MCF 10A (cell line): ENCODE measurements around the gene RMI2. TPM values are rescaled to one million over a fixed set of nuclear protein-coding genes. Genes with fewer than 3 reads are reported as not detected.
"Not testable (repeated sequence)": the region's sequence is repeated elsewhere in the genome, so short reads cannot be mapped to it uniquely, and the experiment has no call there.

Experiments
- BruUV-seq: library from RNA; stranded (reverse); fragments of 400-500 nt; replicated peaks from 2 replicates; lab custom pipeline; 2021; lab: Mats Ljungman, UMichigan
- CTCF ChIA-PET: fragments of 300-600 bp; sonication (Branson Sonifier 250); formaldehyde crosslinking; extraction: SDS; loops from one replicate; lab custom pipeline; 2021; ENCODE audit warnings: antibody characterized with exemption, inconsistent platforms; lab: Yijun Ruan, JAX
- POLR2A ChIA-PET: fragments of 300-600, 350-650 bp; sonication (Branson Sonifier 250); formaldehyde crosslinking; extraction: SDS; loops from one replicate; lab custom pipeline; 2020; ENCODE audit warnings: antibody characterized with exemption, inconsistent platforms; lab: Yijun Ruan, JAX
- DNase-seq: peaks from one replicate; pipeline ENCODE4 v3.0.0-alpha.2; 2018; ENCODE audit not compliant: unreplicated experiment
- H3K27ac Mint-ChIP-seq: one replicate; pipeline ENCODE4 v1.8.0; 2022; ENCODE audit warnings: mild to moderate bottlenecking, low read depth, mixed read lengths; ENCODE audit not compliant: unreplicated experiment
- H3K27me3 Mint-ChIP-seq: one replicate; pipeline ENCODE4 v1.8.0; 2022; ENCODE audit warnings: mixed read lengths; ENCODE audit not compliant: insufficient read depth, unreplicated experiment
- H3K36me3 Mint-ChIP-seq: one replicate; pipeline ENCODE4 v1.8.0; 2022; ENCODE audit warnings: mild to moderate bottlenecking, moderate library complexity, mixed read lengths; ENCODE audit not compliant: insufficient read depth, unreplicated experiment
- H3K4me1 Mint-ChIP-seq: one replicate; pipeline ENCODE4 v1.8.0; 2022; ENCODE audit warnings: mixed read lengths; ENCODE audit not compliant: insufficient read depth, unreplicated experiment
- H3K4me3 Mint-ChIP-seq: one replicate; pipeline ENCODE4 v1.8.0; 2022; ENCODE audit warnings: mild to moderate bottlenecking, moderate library complexity, mixed read lengths; ENCODE audit not compliant: unreplicated experiment
- H3K9me3 Mint-ChIP-seq: one replicate; pipeline ENCODE4 v1.8.0; 2022; ENCODE audit warnings: mixed read lengths; ENCODE audit not compliant: unreplicated experiment
- intact Hi-C: fragments of 100-400 bp; cut with micrococcal nuclease; formaldehyde crosslinking; loops from 2 replicates; pipeline ENCODE4 v1.14.1; 2022
- total RNA-seq: library from RNA; stranded (reverse); gene quantifications from 2 replicates; pipeline ENCODE4 v1.2.3, GENCODE V29; 2022
- TF ChIP-seq, protein P1 (sequence below): fragments of 200-600 bp; IDR thresholded peaks from one replicate; pipeline ENCODE4 v1.8.0; 2022; ENCODE audit warnings: antibody characterized with exemption, mild to moderate bottlenecking; ENCODE audit not compliant: unreplicated experiment

Gene RMI2
- total RNA-seq, 1 experiment from 2014 or later: 6.6 TPM

DNA sequence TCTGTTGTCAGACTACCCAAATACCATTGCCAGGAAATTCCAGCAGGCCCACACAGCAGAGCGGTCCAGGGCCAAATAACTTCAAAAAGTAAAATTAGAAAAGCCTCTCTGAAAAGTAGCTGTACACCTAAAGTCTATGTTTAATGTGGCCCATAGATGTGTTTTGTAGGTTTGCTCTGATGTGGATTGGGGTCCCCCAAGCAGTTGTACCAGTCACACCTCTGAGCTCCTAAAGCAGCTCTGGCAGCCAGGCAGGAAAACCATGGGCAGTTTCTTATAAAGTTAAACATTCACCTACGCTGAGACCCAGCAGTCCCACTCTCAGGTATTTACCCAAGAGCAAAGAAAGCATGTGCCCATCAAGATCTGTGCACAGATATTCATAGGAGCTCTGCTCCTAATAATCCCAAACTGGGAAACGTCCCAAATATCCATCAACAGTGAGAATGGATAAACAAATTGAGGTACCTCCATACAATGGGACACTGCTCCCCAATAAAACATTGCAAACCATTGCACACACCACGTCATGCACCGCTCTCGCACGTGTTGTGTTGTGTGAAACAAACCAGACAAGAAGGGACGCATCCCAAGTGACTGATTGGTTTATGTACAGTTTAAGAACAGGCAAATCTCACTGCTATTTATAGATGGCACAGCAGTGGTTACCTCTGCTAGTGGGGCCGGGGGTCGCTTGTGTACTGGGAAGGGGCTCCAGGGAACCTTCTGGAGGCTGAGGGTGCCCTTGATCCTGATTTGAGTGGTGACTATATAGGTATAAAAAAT lies 48.4 kb upstream of the RMI2 start:
- H3K9me3 Mint-ChIP-seq: no peaks in the 10 kb centered on the region
- CTCF ChIA-PET: no interaction called here
- H3K4me3 Mint-ChIP-seq: no peak overlapping the region

DNA sequence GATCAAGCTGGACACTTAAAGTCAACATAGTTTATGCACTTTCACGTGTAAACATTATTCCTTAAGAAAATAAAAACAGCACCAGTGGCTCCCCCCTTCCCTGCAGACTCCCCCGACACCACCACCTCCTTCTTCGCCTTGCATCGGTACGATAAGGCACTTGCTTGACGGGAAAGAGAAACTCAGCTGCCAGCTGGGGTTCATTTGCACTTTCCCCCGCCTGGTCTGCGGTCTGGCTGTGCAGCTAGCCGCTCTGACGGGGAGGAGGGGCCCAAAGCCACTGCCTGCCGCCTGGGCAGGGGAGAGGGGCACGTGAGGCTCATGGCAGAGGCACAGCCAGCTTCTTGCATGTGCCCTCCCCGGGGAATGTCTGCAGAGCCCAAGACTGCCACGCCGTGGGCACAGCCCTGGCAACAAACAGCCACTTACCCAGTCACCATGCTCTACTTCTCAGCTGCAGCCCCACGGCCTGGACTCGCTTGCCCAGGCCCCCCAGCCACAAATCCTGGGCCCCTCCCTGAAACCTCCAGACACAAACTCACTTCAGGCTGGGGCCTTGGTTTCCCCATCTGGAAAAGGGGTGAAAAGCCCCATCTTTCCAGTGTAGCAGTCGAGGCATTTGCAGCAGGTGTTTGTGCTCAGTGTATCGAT lies 47.6 kb upstream of the RMI2 start:
- CTCF ChIA-PET: no interaction called here
- DNase-seq: no peak
- Mint-ChIP-seq H3K27me3 (peaks cover 8% of the 10 kb centered on the region), H3K9me3 (no peaks in the 10 kb centered on the region), H3K4me3 (no peak overlapping the region), H3K4me1 (no peaks in the 10 kb centered on the region), H3K27ac (no peak overlapping the region), H3K36me3 (no peaks in the 10 kb centered on the region)
- TF ChIP-seq, protein P1, sequence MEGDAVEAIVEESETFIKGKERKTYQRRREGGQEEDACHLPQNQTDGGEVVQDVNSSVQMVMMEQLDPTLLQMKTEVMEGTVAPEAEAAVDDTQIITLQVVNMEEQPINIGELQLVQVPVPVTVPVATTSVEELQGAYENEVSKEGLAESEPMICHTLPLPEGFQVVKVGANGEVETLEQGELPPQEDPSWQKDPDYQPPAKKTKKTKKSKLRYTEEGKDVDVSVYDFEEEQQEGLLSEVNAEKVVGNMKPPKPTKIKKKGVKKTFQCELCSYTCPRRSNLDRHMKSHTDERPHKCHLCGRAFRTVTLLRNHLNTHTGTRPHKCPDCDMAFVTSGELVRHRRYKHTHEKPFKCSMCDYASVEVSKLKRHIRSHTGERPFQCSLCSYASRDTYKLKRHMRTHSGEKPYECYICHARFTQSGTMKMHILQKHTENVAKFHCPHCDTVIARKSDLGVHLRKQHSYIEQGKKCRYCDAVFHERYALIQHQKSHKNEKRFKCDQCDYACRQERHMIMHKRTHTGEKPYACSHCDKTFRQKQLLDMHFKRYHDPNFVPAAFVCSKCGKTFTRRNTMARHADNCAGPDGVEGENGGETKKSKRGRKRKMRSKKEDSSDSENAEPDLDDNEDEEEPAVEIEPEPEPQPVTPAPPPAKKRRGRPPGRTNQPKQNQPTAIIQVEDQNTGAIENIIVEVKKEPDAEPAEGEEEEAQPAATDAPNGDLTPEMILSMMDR: no peak
- BruUV-seq: no TSS peak
- intact Hi-C loops: no loop called here
- POLR2A ChIA-PET: interaction anchor here (0.6 kb wide), 1 partner anchor 1784 kb away, joined by 3 read pairs; no protein-coding TSS in a partner anchor

More for the DNA sequence above, 48.4 kb upstream of the RMI2 start:
- H3K27ac Mint-ChIP-seq: no peak overlapping the region
- no TSS peak for BruUV-seq
- peaks cover 14% of the 10 kb centered on the region for H3K27me3 Mint-ChIP-seq
- H3K4me1 Mint-ChIP-seq: no peaks in the 10 kb centered on the region
- TF ChIP-seq, protein P1: no peak
- no peaks in the 10 kb centered on the region for H3K36me3 Mint-ChIP-seq
- no peak for DNase-seq
- intact Hi-C loops: no loop called here
- POLR2A ChIA-PET: interaction anchor here (0.6 kb wide), 1 partner anchor 890 kb away, joined by 3 read pairs; no protein-coding TSS in a partner anchor

DNA sequence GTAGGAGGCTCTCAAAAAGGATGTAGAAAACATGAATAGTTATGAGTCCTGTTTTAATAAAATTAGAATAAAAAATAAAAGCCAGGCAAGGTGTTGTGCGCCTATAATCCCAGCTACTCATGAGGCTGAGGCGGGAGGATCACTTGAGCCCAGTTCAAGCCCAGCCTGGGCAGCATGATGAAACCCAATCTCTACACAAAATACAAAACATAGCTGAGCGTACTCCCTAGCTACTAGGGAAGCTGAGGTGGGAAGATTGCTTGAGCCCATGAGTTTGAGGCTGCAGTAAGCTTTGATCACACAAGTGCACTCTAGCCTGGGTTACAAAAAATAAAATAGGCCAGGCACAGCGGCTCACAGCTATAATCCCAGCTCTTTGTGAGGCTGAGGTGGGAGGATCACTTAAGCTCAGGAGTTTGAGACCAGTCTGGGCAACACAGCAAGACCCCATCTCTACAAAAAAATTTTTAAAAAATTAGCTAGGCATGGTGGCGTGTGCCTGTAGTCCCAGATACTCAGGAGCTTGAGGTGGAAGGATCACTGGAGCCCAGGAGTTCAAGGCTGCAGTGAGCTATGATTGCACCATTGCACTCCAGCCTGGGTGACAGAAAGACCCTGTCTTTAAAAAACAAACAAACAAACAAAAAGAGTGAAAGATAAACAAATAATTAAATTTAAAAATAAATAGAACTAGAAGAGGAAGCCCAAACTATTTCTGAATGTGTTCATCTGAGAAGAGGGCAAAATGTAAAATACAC lies 46.9 kb upstream of the RMI2 start:
- ChIA-PET POLR2A (interaction anchor here (0.6 kb wide), 1 partner anchor 1783 kb away, joined by 3 read pairs; no protein-coding TSS in a partner anchor), CTCF (interaction anchor here (0.7 kb wide), 1 partner anchor 60 kb away, joined by 4 read pairs; no protein-coding TSS in a partner anchor)
- H3K9me3 Mint-ChIP-seq: no peaks in the 10 kb centered on the region
- intact Hi-C loops: no loop called here
- TF ChIP-seq, protein P1: no peak
- H3K27ac Mint-ChIP-seq: no peak overlapping the region
- DNase-seq: no peak
- no TSS peak for BruUV-seq
- H3K36me3 Mint-ChIP-seq: no peaks in the 10 kb centered on the region
- no peaks in the 10 kb centered on the region for H3K4me1 Mint-ChIP-seq
- peaks cover under 1% of the 10 kb centered on the region for H3K27me3 Mint-ChIP-seq
- H3K4me3 Mint-ChIP-seq: no peak overlapping the region

DNA sequence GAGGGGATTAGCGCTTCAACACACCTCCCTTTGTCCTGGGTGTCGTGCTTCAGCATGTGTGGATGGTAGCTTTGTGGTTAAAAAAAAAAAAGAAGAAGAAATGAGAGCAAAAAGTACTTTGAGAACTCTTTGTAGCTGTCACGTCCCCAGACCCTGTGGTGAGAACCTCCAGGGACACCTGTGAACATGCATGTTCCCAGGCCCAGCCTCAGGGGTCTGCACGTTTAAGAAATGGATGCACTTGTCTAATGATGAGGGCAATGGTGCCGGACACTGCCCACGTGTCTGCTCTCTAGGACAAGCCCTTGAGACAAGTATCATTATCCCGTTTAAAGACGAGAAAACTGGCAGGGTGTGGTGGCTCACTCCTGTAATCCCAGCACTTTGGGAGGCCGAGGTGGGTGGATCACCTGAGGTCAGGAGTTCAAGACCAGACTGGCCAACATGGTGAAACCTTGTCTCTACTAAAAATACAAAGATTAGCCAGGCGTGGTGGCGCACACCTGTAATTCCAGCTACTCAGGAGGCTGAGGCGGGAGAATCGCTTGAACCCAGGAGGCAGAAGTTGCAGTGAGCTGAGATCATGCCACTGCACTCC lies 46.2 kb upstream of the RMI2 start:
- POLR2A ChIA-PET, H3K27ac Mint-ChIP-seq, H3K4me3 Mint-ChIP-seq, BruUV-seq, H3K27me3 Mint-ChIP-seq, H3K9me3 Mint-ChIP-seq, H3K36me3 Mint-ChIP-seq, DNase-seq, intact Hi-C loops, H3K4me1 Mint-ChIP-seq: not testable (repeated sequence)
- CTCF ChIA-PET: interaction anchor here (0.6 kb wide), 1 partner anchor 70 kb away, joined by 3 read pairs; no protein-coding TSS in a partner anchor
